Activated CD4-positive, alpha-beta T cell treated with anti-CD3 and anti-CD28 coated beads for 36 hours (primary cell): ENCODE measurements around the gene MAB21L2. TPM values are rescaled to one million over a fixed set of nuclear protein-coding genes. Genes with fewer than 3 reads are reported as not detected.

Source experiments
- ATAC-seq: fragments of 200-7000 bp; cut with Tn5 transposase; one replicate; pipeline ENCODE4 v1.10.0; 2021; ENCODE audit warnings: mild to moderate bottlenecking, moderate library complexity
- CTCF ChIA-PET: fragments of 350-600 bp; sonication (Branson Sonifier 250); formaldehyde crosslinking; loops from one replicate; lab custom pipeline; 2021; ENCODE audit warnings: antibody characterized with exemption; lab: Charles Lee
- POLR2A ChIA-PET: fragments of 350-600 bp; sonication (Branson Sonifier 250); formaldehyde crosslinking; loops from one replicate; lab custom pipeline; 2021; ENCODE audit warnings: antibody characterized with exemption, inconsistent platforms; lab: Charles Lee
- DNase-seq: peaks from one replicate; pipeline ENCODE4 v3.0.0-alpha.2; 2020
- H3K27ac Mint-ChIP-seq: one replicate; pipeline ENCODE4 v1.8.0; 2021; ENCODE audit warnings: mixed read lengths
- H3K27me3 Mint-ChIP-seq: one replicate; pipeline ENCODE4 v1.8.0; 2021; ENCODE audit warnings: mixed read lengths
- H3K36me3 Mint-ChIP-seq: one replicate; pipeline ENCODE4 v1.8.0; 2021; ENCODE audit warnings: low read depth, mixed read lengths
- H3K4me1 Mint-ChIP-seq: one replicate; pipeline ENCODE4 v1.8.0; 2021; ENCODE audit warnings: mixed read lengths
- H3K4me3 Mint-ChIP-seq: one replicate; pipeline ENCODE4 v1.8.0; 2021; ENCODE audit warnings: mild to moderate bottlenecking, moderate library complexity, mixed read lengths
- H3K9me3 Mint-ChIP-seq: one replicate; pipeline ENCODE4 v1.8.0; 2021; ENCODE audit warnings: low read depth, mixed read lengths
- intact Hi-C, 2 experiments: fragments of 100-400 bp; cut with DNase I in 1 of 2; cut with micrococcal nuclease in 1 of 2; formaldehyde crosslinking; loops; one replicate each; pipeline versions ENCODE4 v1.14.2 to v1.15.1; 2022 to 2024; cut with DNase I, micrococcal nuclease
- total RNA-seq, 2 experiments: library from RNA; stranded (reverse); gene quantifications; one replicate each; pipeline ENCODE4 v1.2.3, GENCODE V29; 2021

MAB21L2 gene
- total RNA-seq, 2 experiments from 2014 or later, result not detected

DNA sequence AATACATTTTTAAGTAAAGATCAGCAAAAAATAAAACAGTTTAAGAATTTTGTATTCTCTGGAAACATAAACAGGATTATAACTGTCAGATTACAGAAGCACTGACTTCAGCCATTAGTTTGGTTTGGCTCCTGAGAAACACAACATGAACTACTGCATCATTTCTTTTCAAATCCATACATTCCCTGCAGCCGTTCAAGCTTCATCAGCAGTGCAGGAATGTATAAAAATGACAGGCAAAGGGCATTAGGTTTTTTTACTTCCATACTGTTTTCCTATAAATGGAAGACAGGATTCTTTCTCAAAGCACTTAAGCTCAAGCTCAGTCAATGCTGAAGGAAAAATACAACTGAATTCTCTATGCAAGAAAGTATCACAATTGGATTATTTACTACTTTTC is 4.2 kb upstream of the MAB21L2 start:
- ATAC-seq (no peak), DNase-seq (no peak)
- Mint-ChIP-seq H3K27me3 (no peaks in the 10 kb centered on the region), H3K36me3 (peaks cover 30% of the 10 kb centered on the region), H3K27ac (no peak overlapping the region), H3K9me3 (no peaks in the 10 kb centered on the region), H3K4me1 (peaks cover 12% of the 10 kb centered on the region), H3K4me3 (no peak overlapping the region)
- ChIA-PET CTCF (no interaction called here), POLR2A (no interaction called here)
- intact Hi-C loops, result no loop called here

DNA sequence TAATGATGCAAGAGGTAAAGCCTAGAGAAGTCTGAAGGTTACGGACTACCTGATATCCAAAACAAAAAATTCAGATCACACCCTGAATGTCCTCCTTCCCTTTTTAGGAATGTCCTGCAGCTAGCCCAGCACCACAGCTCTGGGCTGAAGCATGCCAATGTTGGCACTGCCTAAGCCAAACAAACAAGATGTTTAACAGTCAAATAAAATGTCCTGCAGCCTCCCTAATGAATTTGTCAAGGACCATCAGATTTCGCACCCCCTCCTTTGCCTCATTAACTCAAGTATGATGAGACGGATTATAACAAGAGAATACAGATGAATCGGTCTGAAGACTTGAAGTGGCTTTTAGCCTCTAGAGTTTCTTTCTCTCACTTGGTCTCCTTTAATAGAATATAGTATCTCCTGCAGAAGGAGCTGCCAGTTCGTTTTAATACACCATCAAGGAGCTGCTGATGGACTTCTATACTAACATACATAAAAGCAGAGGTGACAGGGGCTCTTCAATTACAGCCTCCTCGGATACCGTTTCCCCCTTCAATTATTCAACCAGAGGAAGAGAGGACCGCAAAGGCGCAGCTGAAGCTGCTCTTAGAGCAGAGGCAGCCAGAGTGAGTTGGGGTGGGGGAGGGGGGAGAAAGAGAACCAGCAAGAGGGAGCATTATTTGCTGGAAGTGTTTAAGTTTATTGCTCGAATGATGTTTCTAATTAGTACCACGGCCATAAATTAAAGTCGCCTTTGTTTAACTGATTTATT is 3.0 kb upstream of the MAB21L2 start:
- no peak for ATAC-seq
- Mint-ChIP-seq H3K9me3 (no peaks in the 10 kb centered on the region), H3K27ac (no peak overlapping the region), H3K27me3 (no peaks in the 10 kb centered on the region), H3K4me3 (no peak overlapping the region), H3K4me1 (peaks cover 2% of the 10 kb centered on the region), H3K36me3 (peaks cover 41% of the 10 kb centered on the region)
- ChIA-PET POLR2A (no interaction called here), CTCF (no interaction called here)
- intact Hi-C loops, result no loop called here
- no peak for DNase-seq

DNA sequence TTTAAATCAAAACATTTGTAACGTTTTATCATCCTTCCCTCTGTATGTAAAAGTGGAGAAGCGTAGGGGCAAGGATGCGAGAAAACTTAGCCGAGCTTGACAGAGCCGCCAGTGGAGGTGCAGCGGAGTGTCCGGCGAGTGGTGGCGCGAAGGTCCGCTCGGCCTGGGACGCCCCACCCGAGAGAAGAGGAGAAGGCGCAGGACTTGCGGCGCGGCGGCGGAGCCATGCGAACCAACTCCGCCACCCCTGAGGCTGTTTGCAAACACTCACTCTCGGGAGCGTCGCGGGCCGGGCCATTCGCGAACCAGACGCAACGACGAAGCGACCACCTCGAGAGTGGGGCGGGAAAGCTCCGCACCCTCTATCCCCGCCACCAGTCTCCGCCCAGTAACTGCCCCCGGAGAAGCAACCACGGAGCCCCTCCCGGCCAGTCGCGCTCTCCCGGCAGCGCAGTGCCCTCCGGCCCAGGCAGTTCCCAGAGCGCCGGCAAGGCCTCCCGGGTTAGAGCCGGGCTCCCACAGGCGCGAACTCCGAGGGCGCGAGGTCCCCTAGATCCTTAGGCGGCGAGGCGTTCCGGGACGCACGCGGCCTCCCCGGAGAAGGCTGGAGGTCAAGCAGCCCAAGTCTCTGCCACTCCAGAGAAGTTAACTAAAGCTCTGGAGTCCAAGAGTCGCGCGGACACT is 2.3 kb upstream of the MAB21L2 start:
- no peak for DNase-seq
- ChIA-PET CTCF (no interaction called here), POLR2A (no interaction called here)
- no peaks in the 10 kb centered on the region for H3K9me3 Mint-ChIP-seq
- H3K4me3 Mint-ChIP-seq, result no peak overlapping the region
- ATAC-seq, result no peak
- H3K27me3 Mint-ChIP-seq, result no peaks in the 10 kb centered on the region
- peaks cover 2% of the 10 kb centered on the region for H3K4me1 Mint-ChIP-seq
- H3K27ac Mint-ChIP-seq, result no peak overlapping the region
- H3K36me3 Mint-ChIP-seq, result peaks cover 46% of the 10 kb centered on the region
- intact Hi-C loops, result no loop called here

DNA sequence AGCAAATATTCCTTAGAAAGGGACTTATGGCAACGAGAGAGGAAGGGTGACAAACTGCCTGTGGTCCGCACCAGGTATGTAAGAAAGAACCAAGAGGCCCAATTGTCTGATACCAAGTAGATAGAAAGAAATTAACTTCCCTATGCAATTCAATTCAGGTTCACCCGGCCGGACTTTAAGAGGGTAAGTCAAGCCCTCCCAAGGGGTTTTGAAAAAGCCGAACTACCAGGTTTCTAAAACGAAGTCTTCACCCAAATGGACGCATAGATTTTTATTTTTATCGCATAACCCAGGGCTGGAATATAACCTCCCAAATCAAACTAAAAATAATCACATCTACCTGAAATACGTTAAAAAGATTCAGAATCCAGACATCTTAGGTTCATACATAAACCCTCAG is 1.6 kb upstream of the MAB21L2 start:
- H3K36me3 Mint-ChIP-seq, result peaks cover 46% of the 10 kb centered on the region
- no peak for DNase-seq
- no peak overlapping the region for H3K27ac Mint-ChIP-seq
- POLR2A ChIA-PET, result no interaction called here
- H3K4me3 Mint-ChIP-seq, result no peak overlapping the region
- no peaks in the 10 kb centered on the region for H3K9me3 Mint-ChIP-seq
- ATAC-seq, result no peak
- CTCF ChIA-PET, result interaction anchor here (0.6 kb wide), 1 partner anchor 498 kb away, joined by 3 read pairs; no protein-coding TSS in a partner anchor
- intact Hi-C loops, result no loop called here
- H3K4me1 Mint-ChIP-seq, result no peaks in the 10 kb centered on the region
- H3K27me3 Mint-ChIP-seq, result no peaks in the 10 kb centered on the region

DNA sequence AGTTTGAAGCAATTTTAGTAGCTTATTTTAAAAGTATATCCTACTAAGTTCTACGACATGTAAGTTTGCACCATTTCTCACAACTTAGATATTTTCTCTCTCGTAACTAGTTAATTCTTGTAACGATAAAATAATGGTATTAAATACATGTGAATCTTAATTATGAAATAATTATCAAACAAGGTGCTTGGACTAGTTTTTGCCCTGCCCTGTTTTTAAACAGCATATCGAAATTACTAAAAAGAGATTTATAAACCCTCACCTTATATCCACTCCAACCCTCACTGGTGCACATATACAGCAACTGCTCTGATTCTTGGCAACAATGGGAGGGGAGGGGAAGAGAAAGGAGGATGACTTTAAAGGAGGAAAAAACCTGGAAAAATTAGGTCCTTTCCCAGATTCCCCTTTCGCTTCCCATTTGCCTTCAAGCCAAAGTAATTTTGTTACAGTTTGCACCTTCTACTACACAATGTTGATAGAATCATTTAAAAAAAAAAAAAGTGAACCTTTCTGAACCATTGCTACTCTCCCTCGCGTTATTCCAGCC is 820 bp upstream of the MAB21L2 start:
- DNase-seq, result no peak
- no peak for ATAC-seq
- ChIA-PET POLR2A (no interaction called here), CTCF (interaction anchor here (0.6 kb wide), 1 partner anchor 497 kb away, joined by 3 read pairs; no protein-coding TSS in a partner anchor)
- Mint-ChIP-seq H3K4me1 (no peaks in the 10 kb centered on the region), H3K36me3 (peaks cover 51% of the 10 kb centered on the region), H3K27ac (no peak overlapping the region), H3K27me3 (no peaks in the 10 kb centered on the region), H3K9me3 (no peaks in the 10 kb centered on the region), H3K4me3 (no peak overlapping the region)
- intact Hi-C loops, result no loop called here

DNA sequence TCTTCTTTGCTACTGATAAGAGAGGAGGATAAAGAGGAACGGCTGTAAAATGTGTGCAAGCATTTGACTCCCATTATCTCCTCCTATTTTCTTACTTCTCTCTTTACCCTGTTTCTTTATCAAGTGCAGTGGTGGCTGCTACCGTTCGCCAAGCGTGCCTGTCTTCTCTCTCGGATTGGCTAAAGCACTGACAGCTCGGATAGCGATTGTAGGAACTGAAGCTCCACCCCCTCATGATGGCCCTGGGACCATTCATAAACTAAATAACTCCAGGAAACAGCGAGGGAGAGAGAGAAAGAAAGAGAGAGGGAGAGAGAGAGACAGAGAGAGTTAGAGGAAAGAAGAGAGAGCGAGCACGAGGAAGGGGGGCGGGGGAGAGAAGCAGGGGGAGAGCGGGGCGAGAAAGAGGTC is 305 bp upstream of the MAB21L2 start:
- ATAC-seq (no peak), DNase-seq (no peak)
- H3K27me3 Mint-ChIP-seq, result no peaks in the 10 kb centered on the region
- peaks cover 52% of the 10 kb centered on the region for H3K36me3 Mint-ChIP-seq
- ChIA-PET CTCF (no interaction called here), POLR2A (no interaction called here)
- intact Hi-C loops, result no loop called here
- H3K27ac Mint-ChIP-seq, result no peak overlapping the region
- H3K4me1 Mint-ChIP-seq, result no peaks in the 10 kb centered on the region
- no peak overlapping the region for H3K4me3 Mint-ChIP-seq
- H3K9me3 Mint-ChIP-seq, result no peaks in the 10 kb centered on the region

DNA sequence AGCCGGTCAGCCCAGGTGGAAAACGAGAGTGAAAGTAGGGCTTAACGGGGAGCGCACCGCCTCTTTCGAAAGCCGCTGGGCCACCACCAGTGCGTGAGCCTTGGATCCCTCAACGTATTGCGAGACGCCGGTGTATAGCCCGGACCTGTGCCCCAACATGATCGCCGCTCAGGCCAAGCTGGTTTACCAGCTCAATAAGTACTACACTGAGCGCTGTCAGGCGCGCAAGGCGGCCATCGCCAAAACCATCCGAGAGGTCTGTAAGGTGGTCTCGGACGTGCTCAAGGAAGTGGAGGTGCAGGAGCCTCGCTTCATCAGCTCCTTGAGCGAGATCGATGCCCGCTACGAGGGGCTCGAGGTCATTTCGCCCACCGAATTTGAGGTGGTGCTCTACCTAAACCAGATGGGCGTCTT is 929 bp downstream of the MAB21L2 start:
- H3K27me3 Mint-ChIP-seq, result no peaks in the 10 kb centered on the region
- no peak for DNase-seq
- H3K27ac Mint-ChIP-seq, result no peak overlapping the region
- H3K36me3 Mint-ChIP-seq, result peaks cover 53% of the 10 kb centered on the region
- intact Hi-C loops, result no loop called here
- no peak for ATAC-seq
- no peaks in the 10 kb centered on the region for H3K4me1 Mint-ChIP-seq
- POLR2A ChIA-PET, result no interaction called here
- no peaks in the 10 kb centered on the region for H3K9me3 Mint-ChIP-seq
- no peak overlapping the region for H3K4me3 Mint-ChIP-seq
- CTCF ChIA-PET, result no interaction called here

DNA sequence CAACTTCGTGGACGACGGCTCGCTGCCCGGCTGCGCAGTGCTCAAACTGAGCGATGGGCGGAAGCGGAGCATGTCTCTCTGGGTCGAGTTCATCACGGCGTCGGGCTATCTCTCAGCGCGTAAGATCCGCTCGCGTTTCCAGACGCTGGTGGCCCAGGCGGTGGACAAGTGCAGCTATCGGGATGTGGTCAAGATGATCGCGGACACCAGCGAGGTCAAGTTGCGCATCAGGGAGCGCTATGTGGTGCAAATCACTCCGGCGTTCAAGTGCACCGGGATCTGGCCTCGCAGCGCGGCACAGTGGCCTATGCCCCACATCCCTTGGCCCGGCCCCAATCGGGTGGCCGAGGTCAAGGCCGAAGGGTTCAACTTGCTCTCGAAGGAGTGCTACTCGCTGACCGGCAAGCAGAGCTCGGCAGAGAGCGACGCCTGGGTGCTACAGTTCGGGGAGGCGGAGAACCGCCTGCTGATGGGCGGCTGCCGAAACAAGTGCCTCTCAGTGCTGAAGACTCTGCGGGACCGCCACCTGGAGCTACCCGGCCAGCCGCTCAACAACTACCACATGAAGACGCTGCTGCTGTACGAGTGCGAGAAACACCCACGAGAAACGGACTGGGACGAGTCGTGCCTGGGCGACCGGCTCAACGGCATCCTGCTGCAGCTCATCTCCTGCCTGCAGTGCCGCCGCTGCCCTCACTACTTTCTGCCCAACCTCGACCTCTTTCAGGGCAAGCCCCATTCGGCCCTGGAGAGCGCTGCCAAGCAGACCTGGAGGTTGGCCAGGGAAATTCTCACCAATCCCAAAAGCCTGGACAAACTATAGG is 1.5 kb downstream of the MAB21L2 start:
- Mint-ChIP-seq H3K4me1 (no peaks in the 10 kb centered on the region), H3K27me3 (no peaks in the 10 kb centered on the region), H3K9me3 (no peaks in the 10 kb centered on the region), H3K36me3 (peaks cover 58% of the 10 kb centered on the region), H3K4me3 (no peak overlapping the region), H3K27ac (no peak overlapping the region)
- CTCF ChIA-PET, result no interaction called here
- ATAC-seq (no peak), DNase-seq (no peak)
- POLR2A ChIA-PET, result no interaction called here
- intact Hi-C loops, result no loop called here

DNA sequence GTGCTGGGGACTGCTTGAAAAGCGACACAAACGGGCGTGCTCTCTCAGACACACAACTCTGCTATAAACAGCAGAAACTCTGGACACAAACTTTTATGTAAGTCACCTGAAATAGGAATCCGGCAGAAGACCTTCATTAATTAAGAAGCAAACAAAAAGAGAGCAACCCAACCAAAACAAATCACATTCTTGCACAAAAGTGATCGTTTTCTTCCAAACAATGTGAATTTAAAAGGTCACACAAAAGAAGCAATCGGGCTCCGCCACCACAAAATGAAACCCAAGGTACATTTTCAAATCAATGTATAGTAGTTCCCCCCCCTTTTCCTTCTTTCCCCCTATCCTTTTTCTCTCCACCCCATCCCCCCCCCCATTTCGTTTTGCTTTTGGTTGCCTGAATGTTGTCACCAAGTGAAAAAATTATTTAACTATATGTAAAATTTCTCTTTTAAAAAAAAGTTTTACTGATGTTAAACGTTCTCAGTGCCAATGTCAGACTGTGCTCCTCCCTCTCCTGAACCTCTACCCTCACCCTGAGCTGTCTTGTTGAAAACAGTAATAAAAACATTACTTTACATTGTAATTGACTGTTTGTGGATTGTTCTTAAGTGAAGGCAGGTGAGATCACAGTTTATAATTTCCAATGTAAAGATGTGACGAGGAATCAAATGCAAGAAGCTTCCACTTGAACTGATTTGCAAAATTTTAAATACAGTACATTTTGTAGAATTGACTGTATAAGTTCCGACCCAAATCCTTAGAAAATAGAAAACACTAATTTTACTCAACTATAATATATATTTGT is 2.4 kb downstream of the MAB21L2 start:
- no peak overlapping the region for H3K4me3 Mint-ChIP-seq
- no peak overlapping the region for H3K27ac Mint-ChIP-seq
- no peaks in the 10 kb centered on the region for H3K9me3 Mint-ChIP-seq
- intact Hi-C loops, result no loop called here
- ChIA-PET CTCF (interaction anchor here (1.0 kb wide), 1 partner anchor 9 kb away, joined by 3 read pairs; no protein-coding TSS in a partner anchor), POLR2A (no interaction called here)
- H3K27me3 Mint-ChIP-seq, result no peaks in the 10 kb centered on the region
- ATAC-seq (no peak), DNase-seq (no peak)
- H3K36me3 Mint-ChIP-seq, result peaks cover 51% of the 10 kb centered on the region
- no peaks in the 10 kb centered on the region for H3K4me1 Mint-ChIP-seq

DNA sequence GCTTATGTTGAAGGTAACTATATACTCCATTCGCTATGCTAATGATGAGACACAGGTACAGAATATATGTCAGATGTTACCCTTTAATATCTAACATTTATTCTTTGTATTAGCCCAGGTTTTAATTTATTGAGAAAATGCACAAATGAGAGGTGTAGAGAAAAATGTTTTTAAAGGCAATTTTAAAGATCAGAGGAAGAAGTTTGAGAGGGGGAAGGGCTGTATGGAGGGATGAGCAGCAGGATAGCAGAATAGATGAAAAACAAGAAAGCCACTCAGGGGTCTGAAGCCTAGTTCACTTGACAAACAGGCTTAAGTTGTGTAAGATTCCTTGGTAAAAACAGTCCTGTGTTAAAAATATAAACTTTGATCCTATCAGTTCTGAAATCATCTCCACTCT is 3.7 kb downstream of the MAB21L2 start:
- Mint-ChIP-seq H3K27ac (no peak overlapping the region), H3K4me1 (no peaks in the 10 kb centered on the region), H3K27me3 (no peaks in the 10 kb centered on the region), H3K4me3 (no peak overlapping the region), H3K9me3 (no peaks in the 10 kb centered on the region), H3K36me3 (peaks cover 43% of the 10 kb centered on the region)
- no peak for ATAC-seq
- ChIA-PET CTCF (interaction anchor here (1.0 kb wide), 1 partner anchor 8 kb away, joined by 3 read pairs; no protein-coding TSS in a partner anchor), POLR2A (no interaction called here)
- intact Hi-C loops, result no loop called here
- no peak for DNase-seq
